ENCODE data around the gene TNFSF11.

DNA sequence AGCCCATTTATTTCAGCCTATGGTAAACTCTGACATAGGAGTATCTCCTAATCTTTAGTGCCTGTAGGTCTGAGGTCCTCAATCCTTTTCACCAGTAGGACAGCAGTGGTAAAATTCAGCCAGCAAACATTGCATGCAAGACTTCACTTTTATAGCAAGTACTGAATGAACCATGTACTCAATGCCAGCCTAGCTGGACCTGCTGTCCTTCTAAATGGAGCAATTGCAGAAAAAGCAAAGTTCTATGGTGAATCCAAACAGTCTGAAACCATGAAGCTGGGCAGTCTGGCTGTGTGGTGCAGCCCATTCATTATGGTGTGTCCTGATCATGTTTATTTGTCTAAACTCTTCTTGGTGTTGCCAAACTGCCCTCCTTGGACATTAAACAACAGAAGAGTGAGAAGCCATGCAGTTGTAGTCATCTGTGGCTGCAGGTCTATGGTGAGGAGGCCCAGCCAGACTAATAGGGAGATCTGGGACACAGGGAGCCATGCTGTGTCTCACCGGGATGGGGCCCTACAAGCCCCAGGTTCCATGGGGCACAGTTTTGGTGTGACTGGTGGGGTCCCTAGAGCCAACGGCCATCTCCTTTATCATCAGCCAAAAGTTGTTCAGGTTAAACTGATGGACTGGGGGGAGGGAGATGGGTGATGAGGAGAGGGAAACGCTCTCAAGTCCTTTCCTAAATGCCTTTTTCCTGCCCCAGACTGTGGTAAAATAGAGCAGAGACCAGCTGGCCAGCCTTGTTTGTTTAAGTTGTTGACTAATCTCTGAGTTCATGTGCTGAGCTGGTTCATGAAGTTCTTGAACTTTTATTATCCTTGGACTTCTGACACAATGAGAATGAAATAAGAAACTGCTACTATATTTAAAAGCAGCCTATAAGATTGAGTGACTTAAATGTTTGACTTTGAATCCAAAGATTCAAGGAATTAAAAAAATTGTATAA lies 20.6 kb upstream of the TNFSF11 start:
- TF ChIP-seq, protein P1, sequence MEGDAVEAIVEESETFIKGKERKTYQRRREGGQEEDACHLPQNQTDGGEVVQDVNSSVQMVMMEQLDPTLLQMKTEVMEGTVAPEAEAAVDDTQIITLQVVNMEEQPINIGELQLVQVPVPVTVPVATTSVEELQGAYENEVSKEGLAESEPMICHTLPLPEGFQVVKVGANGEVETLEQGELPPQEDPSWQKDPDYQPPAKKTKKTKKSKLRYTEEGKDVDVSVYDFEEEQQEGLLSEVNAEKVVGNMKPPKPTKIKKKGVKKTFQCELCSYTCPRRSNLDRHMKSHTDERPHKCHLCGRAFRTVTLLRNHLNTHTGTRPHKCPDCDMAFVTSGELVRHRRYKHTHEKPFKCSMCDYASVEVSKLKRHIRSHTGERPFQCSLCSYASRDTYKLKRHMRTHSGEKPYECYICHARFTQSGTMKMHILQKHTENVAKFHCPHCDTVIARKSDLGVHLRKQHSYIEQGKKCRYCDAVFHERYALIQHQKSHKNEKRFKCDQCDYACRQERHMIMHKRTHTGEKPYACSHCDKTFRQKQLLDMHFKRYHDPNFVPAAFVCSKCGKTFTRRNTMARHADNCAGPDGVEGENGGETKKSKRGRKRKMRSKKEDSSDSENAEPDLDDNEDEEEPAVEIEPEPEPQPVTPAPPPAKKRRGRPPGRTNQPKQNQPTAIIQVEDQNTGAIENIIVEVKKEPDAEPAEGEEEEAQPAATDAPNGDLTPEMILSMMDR (IDR thresholded peaks at IDR 0.05) = no peak
- no peak for TF ChIP-seq ZFX (IDR thresholded peaks at IDR 0.05; ENCODE audit: borderline replicate concordance)

All from 22Rv1 (cell line).